ENCODE results near the gene TAS2R31. TPM values are rescaled to one million over a fixed set of nuclear protein-coding genes. Genes with fewer than 3 reads are reported as not detected.
"Not testable (repeated sequence)": the region's sequence is repeated elsewhere in the genome, so short reads cannot be mapped to it uniquely, and the experiment has no call there.

The TAS2R31 gene
- total RNA-seq, 1 experiment from 2014 or later = 3.5 TPM

GRCh38 chr12:11039171-11039570, 8.0 kb upstream of the TAS2R31 start:
- no peak for DNase-seq
- intact Hi-C loops (cut with micrococcal nuclease; ENCODE audit: unreplicated experiment) = loop anchor here (1.0 kb wide), 1 partner anchor 26 kb away; no protein-coding TSS in a partner anchor
- Histone ChIP-seq H3K9me2 (ENCODE audit: insufficient read depth) (no peaks in the 10 kb centered on the region), H4K20me1 (ENCODE audit: insufficient read depth) (no peaks in the 10 kb centered on the region), H2AFZ (no peak overlapping the region), H3F3A (ENCODE audit: insufficient read depth, low read depth) (no peaks in the 10 kb centered on the region), H3K27ac (no peak overlapping the region), H3K27me3 (ENCODE audit: insufficient read depth, low read depth) (no peaks in the 10 kb centered on the region), H3K4me3 (no peak overlapping the region), H3K4me1 (replicated peaks; ENCODE audit: insufficient read depth) (no peaks in the 10 kb centered on the region), H3K79me2 (ENCODE audit: low read depth) (no peaks in the 10 kb centered on the region), H3K4me2 (no peak overlapping the region), H3K36me3 (ENCODE audit: low read depth) (0 out of 2 replicates have a peak, but pooled peaks cover 6% of the 10 kb centered on the region), H3K9me3 (ENCODE audit: insufficient read depth, low read depth) (no peaks in the 10 kb centered on the region)
- TF ChIP-seq EZH2 (IDR thresholded peaks at IDR 0.05; ENCODE audit: low read depth) (no peak), CTCF (conservative IDR thresholded peaks at IDR 0.05) (no peak)
- POLR2A ChIA-PET (ENCODE audit: unreplicated experiment) = no interaction called here
- CTCF ChIA-PET = no interaction called here
- no TSS peak for BruUV-seq (replicated peaks)

- H2AFZ ChIP-seq; POLR2A ChIA-PET (ENCODE audit: unreplicated experiment); CTCF ChIA-PET; H3F3A ChIP-seq (ENCODE audit: insufficient read depth, low read depth); H4K20me1 ChIP-seq (ENCODE audit: insufficient read depth); H3K36me3 ChIP-seq (ENCODE audit: low read depth); H3K27me3 ChIP-seq (ENCODE audit: insufficient read depth, low read depth); H3K9me3 ChIP-seq (ENCODE audit: insufficient read depth, low read depth); H3K4me1 ChIP-seq (replicated peaks; ENCODE audit: insufficient read depth); BruUV-seq (replicated peaks); H3K9me2 ChIP-seq (ENCODE audit: insufficient read depth); H3K79me2 ChIP-seq (ENCODE audit: low read depth); intact Hi-C loops (cut with micrococcal nuclease; ENCODE audit: unreplicated experiment); H3K27ac ChIP-seq; H3K4me3 ChIP-seq; H3K4me2 ChIP-seq; DNase-seq: not testable (repeated sequence)
Observed at GRCh38 chr12:11033959-11034358, 2.8 kb upstream of the TAS2R31 start.

GRCh38 chr12:11026118-11026517, 5.1 kb downstream of the TAS2R31 start:
- H3K4me1 ChIP-seq (replicated peaks; ENCODE audit: insufficient read depth) = no peaks in the 10 kb centered on the region
- H3K27me3 ChIP-seq (ENCODE audit: insufficient read depth, low read depth) = no peaks in the 10 kb centered on the region
- no peak for DNase-seq
- intact Hi-C loops (cut with micrococcal nuclease; ENCODE audit: unreplicated experiment) = no loop called here
- TF ChIP-seq CTCF (conservative IDR thresholded peaks at IDR 0.05) = no peak; the same call in 1 of the 2 replicates
- no peak for TF ChIP-seq EZH2 (IDR thresholded peaks at IDR 0.05; ENCODE audit: low read depth)
- H4K20me1 ChIP-seq (ENCODE audit: insufficient read depth) = no peaks in the 10 kb centered on the region
- no peak overlapping the region for H2AFZ ChIP-seq
- POLR2A ChIA-PET (ENCODE audit: unreplicated experiment) = no interaction called here
- CTCF ChIA-PET = no interaction called here
- no TSS peak for BruUV-seq (replicated peaks)
- no peak overlapping the region for H3K4me3 ChIP-seq
- H3K36me3 ChIP-seq (ENCODE audit: low read depth) = no peaks in the 10 kb centered on the region
- no peak overlapping the region for H3K27ac ChIP-seq
- no peaks in the 10 kb centered on the region for H3F3A ChIP-seq (ENCODE audit: insufficient read depth, low read depth)
- no peak overlapping the region for H3K4me2 ChIP-seq
- H3K79me2 ChIP-seq (ENCODE audit: low read depth) = no peaks in the 10 kb centered on the region
- no peaks in the 10 kb centered on the region for H3K9me2 ChIP-seq (ENCODE audit: insufficient read depth)
- no peaks in the 10 kb centered on the region for H3K9me3 ChIP-seq (ENCODE audit: insufficient read depth, low read depth)

GRCh38 chr12:11023387-11023786, 7.8 kb downstream of the TAS2R31 start:
- TF ChIP-seq CTCF (conservative IDR thresholded peaks at IDR 0.05) = no peak
- TF ChIP-seq EZH2 (IDR thresholded peaks at IDR 0.05; ENCODE audit: low read depth) = no peak
- ChIA-PET POLR2A (ENCODE audit: unreplicated experiment) (no interaction called here), CTCF (no interaction called here)
- no TSS peak for BruUV-seq (replicated peaks)
- DNase-seq = no peak
- intact Hi-C loops (cut with micrococcal nuclease; ENCODE audit: unreplicated experiment) = no loop called here
- no peaks in the 10 kb centered on the region for H4K20me1 ChIP-seq (ENCODE audit: insufficient read depth)
- no peaks in the 10 kb centered on the region for H3K79me2 ChIP-seq (ENCODE audit: low read depth)
- no peaks in the 10 kb centered on the region for H3K9me3 ChIP-seq (ENCODE audit: insufficient read depth, low read depth)
- H3K4me2 ChIP-seq = no peak overlapping the region
- no peak overlapping the region for H3K27ac ChIP-seq
- no peaks in the 10 kb centered on the region for H3K4me1 ChIP-seq (replicated peaks; ENCODE audit: insufficient read depth)
- no peaks in the 10 kb centered on the region for H3K9me2 ChIP-seq (ENCODE audit: insufficient read depth)
- H3K27me3 ChIP-seq (ENCODE audit: insufficient read depth, low read depth) = no peaks in the 10 kb centered on the region
- no peak overlapping the region for H2AFZ ChIP-seq
- no peaks in the 10 kb centered on the region for H3K36me3 ChIP-seq (ENCODE audit: low read depth)
- H3K4me3 ChIP-seq = no peak overlapping the region
- no peaks in the 10 kb centered on the region for H3F3A ChIP-seq (ENCODE audit: insufficient read depth, low read depth)

Measured in PC-9 (cell line).